HG03066 (cell line): ENCODE data around the gene SREK1IP1.

ENCODE experiments used
- ATAC-seq: cut with Tn5 transposase; IDR thresholded peaks from one replicate; pipeline ENCODE4 v1.9.1; 2021; ENCODE audit warnings: low read depth; ENCODE audit not compliant: unreplicated experiment

The SREK1IP1 gene

DNA sequence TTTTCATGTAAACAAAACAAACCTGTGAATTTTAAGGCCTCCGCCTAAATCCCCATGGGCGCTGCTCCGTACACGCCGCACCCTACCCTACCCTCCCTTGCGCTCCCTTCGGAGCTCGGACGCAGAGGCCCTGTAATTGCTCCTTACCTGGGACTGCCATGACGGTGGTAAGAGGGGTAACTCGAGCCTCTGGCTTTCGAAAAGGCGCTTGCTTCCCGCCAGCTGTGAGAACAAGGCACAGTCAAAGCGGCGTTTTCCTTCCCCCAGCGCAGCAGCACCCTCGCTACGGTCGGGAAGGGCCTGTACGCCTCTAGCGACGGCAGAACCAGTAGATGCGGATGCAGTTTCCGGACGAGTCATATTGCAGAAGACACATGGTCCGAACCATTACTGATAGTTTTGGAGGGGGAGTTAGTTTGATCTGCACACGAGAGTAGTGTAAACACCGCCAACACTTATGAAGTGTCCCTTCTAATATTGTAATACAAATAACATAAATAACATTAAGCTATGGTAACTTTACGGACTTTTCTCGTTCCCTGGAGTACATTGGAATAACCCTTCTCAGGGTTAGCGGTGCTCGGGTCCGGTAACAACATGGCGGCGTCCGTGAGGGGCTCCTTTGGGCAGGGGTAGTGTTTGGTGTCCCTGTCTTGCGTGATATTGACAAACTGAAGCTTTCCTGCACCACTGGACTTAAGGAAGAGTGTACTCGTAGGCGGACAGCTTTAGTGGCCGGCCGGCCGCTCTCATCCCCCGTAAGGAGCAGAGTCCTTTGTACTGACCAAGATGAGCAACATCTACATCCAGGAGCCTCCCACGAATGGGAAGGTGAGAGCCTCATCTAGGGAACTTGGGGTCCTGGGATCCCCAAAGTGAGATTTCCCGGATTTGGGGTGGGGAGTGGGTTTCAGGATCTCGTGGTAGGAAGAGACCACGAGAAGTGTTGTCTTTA, at the start of gene SREK1IP1, which contains the start of gene CWC27:
Gene SREK1IP1 (minus strand): TSS at position 334 of the 955 bp plus-strand sequence. CDS start 174 bp downstream, at position 160.
Gene CWC27 (plus strand): TSS at position 573 of the 955 bp plus-strand sequence. CDS start 217 bp downstream, at position 790.
- ATAC-seq = peak; percentile 95

- no peak for ATAC-seq
Measured at GRCh38 chr5:64818245-64818644, 49.8 kb upstream of the SREK1IP1 start.

GRCh38 chr5:64814073-64814472, 45.6 kb upstream of the SREK1IP1 start:
- ATAC-seq = peak; percentile 87

- no peak for ATAC-seq
Measured at GRCh38 chr5:64811050-64811640, 42.7 kb upstream of the SREK1IP1 start.

DNA sequence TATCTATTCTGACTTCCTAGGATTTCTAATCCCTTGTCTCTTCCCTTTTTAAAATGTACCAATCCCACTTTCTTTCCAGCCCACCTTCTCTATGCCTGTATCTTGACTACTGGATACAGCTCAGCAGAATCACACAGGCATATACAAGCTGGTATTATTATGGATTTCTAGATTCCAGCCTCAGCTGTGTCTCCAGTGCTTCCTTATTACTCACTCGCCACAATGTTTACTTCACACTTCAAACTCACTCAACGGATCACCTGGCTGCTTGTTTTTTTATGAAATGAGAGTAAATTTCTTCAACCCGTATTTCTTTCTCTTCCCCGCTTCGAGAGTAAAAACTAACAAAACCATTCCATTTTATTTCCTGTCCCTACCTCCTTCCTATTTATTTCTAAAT, 39.0 kb upstream of the SREK1IP1 start:
- ATAC-seq = no peak

GRCh38 chr5:64806537-64806936, 38.0 kb upstream of the SREK1IP1 start:
- no peak for ATAC-seq

GRCh38 chr5:64800926-64801325, 32.4 kb upstream of the SREK1IP1 start:
- ATAC-seq = no peak

DNA sequence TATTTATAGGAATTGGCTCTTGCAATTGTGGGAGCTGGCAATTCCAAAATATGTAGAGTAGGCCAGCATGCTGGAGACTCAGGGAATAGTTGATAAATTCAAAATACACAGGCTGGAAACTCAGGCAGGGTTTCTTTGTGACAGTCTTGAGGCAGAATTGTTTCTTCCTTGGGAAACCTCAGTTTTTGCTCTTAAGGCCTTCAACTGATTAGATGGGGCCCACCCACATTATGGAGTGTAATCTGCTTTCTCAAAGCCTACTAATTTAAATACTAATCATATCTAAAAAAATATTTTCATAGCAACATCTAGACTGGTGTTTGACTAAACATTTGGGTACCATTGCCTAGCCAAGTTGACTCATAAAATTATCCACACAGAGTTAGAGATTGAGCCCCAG, 27.8 kb upstream of the SREK1IP1 start:
- ATAC-seq = no peak

- no peak for ATAC-seq
Measured at GRCh38 chr5:64794053-64794770, 25.7 kb upstream of the SREK1IP1 start.

DNA sequence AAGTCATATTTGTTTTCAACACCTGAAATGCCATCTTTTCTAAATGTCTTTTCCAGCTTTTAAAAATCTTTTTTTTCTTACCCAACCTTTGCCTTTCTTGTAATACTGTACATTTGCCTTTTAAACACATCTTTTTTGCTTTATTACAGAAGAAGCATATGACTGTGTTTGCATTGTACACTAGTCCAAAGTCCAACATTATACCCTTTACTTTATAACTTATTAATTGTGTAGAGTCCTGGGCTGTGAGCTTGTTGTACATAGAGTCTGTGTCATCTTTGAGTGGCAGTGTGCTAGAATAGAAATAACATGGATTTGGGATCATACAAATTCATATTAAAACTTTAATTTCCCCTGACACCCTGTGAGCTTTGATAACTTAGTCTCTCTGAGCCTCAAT, 24.0 kb upstream of the SREK1IP1 start:
- ATAC-seq = no peak

- no peak for ATAC-seq
Measured at GRCh38 chr5:64790210-64790609, 21.7 kb upstream of the SREK1IP1 start.

GRCh38 chr5:64789457-64789856, 21.0 kb upstream of the SREK1IP1 start:
- no peak for ATAC-seq

- no peak for ATAC-seq
Measured at GRCh38 chr5:64788156-64788555, 19.7 kb upstream of the SREK1IP1 start.

GRCh38 chr5:64786372-64786771, 17.9 kb upstream of the SREK1IP1 start:
- ATAC-seq = no peak

GRCh38 chr5:64784451-64785025, 16.0 kb upstream of the SREK1IP1 start:
- ATAC-seq = peak; percentile 84

DNA sequence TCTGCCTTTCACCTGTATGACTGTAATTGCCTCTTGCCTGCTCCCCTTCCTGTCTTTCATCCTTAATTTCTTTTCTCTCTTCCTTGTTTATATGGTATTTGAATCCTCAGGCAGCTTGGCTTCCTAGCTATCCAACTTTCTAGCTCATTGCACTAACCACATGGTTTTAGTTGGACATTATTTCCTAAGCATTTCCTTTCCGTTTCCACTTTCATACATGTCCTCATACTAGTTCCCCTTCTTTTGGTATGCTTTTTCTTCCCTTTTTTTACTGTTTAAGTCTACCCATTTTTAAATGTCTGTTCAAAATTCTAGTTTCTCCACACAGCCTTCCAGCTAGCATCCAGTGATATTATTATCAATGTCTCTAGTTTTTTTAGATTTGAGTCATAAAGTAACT, 6.8 kb upstream of the SREK1IP1 start:
- ATAC-seq = no peak

- ATAC-seq = peak; percentile 64
Measured at GRCh38 chr5:64773533-64773932, 5.0 kb upstream of the SREK1IP1 start.

GRCh38 chr5:64771736-64772135, 3.2 kb upstream of the SREK1IP1 start:
- no peak for ATAC-seq

GRCh38 chr5:64769855-64770254, 1.4 kb upstream of the SREK1IP1 start:
- no peak for ATAC-seq

GRCh38 chr5:64767959-64768357, 533 bp downstream of the SREK1IP1 start:
- peak; percentile 13 for ATAC-seq

DNA sequence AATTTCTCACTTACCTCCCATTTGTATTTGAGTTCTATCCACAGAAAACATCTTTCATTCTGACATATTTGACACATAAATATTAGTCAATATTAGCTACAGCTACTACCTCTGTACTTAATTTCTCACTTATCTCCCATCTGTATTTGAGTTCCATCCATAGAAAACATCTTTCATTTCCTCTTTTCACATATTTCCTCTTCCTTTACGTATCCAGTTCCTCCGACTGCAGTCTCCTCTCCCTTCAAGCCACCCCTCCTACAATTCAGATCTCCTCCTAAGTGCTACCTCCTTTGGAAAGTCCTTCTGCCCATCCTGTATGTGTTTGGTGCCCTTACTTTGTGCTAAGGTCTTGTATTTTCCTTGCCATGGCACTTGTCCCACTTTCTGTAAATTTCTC, 1.6 kb downstream of the SREK1IP1 start:
- no peak for ATAC-seq
